ENCODE measurements around the gene HS1BP3. TPM values are rescaled to one million over a fixed set of nuclear protein-coding genes. Genes with fewer than 3 reads are reported as not detected.

The HS1BP3 gene
- total and polyA plus RNA-seq, 2 of the 13 experiments (the other 11 are each of a cell fraction or from before 2014, with no cell fraction given), result 15.2 to 22.0 TPM

DNA sequence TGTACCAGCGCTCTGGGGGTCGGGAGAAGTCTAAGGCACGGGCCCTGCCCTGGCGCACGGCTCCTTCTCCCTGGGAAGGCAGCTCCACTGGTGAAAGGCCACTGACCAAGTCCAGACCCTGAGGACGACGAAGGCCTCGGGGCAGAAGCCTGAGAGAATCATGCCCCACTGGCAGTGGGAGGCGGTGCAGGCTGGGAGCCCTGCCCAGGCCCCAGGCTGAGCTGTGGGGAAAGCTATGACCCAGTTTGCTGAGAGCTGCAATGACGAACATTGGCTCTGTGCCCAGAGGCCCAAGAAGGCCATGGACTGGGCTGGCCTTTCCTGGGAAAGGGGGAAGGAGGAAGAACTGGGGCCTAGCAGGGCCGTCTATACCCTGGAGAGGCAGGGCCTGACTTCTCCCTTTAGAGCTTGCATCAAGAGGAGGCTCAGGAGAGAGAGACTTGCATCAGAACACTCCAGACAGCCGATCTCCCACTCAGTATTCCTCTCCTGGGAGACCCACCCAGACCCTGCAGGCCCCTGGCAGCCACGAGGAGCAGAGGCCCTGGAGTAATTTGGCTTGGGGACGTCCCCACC lies 32.9 kb downstream of the HS1BP3 start (continued):
- TF ChIP-seq, protein P1, sequence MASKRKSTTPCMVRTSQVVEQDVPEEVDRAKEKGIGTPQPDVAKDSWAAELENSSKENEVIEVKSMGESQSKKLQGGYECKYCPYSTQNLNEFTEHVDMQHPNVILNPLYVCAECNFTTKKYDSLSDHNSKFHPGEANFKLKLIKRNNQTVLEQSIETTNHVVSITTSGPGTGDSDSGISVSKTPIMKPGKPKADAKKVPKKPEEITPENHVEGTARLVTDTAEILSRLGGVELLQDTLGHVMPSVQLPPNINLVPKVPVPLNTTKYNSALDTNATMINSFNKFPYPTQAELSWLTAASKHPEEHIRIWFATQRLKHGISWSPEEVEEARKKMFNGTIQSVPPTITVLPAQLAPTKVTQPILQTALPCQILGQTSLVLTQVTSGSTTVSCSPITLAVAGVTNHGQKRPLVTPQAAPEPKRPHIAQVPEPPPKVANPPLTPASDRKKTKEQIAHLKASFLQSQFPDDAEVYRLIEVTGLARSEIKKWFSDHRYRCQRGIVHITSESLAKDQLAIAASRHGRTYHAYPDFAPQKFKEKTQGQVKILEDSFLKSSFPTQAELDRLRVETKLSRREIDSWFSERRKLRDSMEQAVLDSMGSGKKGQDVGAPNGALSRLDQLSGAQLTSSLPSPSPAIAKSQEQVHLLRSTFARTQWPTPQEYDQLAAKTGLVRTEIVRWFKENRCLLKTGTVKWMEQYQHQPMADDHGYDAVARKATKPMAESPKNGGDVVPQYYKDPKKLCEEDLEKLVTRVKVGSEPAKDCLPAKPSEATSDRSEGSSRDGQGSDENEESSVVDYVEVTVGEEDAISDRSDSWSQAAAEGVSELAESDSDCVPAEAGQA (IDR thresholded peaks at IDR 0.05; ENCODE audit: low read depth), result no peak
- TF ChIP-seq, protein P1 (CRISPR knock-in tag; IDR thresholded peaks at IDR 0.05; ENCODE audit: borderline replicate concordance), result no peak
- TF ChIP-seq KMT2A (CRISPR knock-in tag; IDR thresholded peaks at IDR 0.05) (no peak), ZNF724P (CRISPR knock-in tag; IDR thresholded peaks at IDR 0.05; ENCODE audit: borderline replicate concordance) (no peak), NFYB (CRISPR knock-in tag; IDR thresholded peaks at IDR 0.05) (no peak; the same call in 1 of the 2 replicates), NCOA2 (CRISPR knock-in tag; IDR thresholded peaks at IDR 0.05) (no peak)
- TF ChIP-seq, protein P2, sequence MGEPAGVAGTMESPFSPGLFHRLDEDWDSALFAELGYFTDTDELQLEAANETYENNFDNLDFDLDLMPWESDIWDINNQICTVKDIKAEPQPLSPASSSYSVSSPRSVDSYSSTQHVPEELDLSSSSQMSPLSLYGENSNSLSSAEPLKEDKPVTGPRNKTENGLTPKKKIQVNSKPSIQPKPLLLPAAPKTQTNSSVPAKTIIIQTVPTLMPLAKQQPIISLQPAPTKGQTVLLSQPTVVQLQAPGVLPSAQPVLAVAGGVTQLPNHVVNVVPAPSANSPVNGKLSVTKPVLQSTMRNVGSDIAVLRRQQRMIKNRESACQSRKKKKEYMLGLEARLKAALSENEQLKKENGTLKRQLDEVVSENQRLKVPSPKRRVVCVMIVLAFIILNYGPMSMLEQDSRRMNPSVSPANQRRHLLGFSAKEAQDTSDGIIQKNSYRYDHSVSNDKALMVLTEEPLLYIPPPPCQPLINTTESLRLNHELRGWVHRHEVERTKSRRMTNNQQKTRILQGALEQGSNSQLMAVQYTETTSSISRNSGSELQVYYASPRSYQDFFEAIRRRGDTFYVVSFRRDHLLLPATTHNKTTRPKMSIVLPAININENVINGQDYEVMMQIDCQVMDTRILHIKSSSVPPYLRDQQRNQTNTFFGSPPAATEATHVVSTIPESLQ (CRISPR knock-in tag; conservative IDR thresholded peaks at IDR 0.05), result no peak
- TF ChIP-seq, protein P3, sequence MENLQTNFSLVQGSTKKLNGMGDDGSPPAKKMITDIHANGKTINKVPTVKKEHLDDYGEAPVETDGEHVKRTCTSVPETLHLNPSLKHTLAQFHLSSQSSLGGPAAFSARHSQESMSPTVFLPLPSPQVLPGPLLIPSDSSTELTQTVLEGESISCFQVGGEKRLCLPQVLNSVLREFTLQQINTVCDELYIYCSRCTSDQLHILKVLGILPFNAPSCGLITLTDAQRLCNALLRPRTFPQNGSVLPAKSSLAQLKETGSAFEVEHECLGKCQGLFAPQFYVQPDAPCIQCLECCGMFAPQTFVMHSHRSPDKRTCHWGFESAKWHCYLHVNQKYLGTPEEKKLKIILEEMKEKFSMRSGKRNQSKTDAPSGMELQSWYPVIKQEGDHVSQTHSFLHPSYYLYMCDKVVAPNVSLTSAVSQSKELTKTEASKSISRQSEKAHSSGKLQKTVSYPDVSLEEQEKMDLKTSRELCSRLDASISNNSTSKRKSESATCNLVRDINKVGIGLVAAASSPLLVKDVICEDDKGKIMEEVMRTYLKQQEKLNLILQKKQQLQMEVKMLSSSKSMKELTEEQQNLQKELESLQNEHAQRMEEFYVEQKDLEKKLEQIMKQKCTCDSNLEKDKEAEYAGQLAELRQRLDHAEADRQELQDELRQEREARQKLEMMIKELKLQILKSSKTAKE (CRISPR knock-in tag; IDR thresholded peaks at IDR 0.05; ENCODE audit: borderline replicate concordance), result no peak
- TF ChIP-seq, protein P4, sequence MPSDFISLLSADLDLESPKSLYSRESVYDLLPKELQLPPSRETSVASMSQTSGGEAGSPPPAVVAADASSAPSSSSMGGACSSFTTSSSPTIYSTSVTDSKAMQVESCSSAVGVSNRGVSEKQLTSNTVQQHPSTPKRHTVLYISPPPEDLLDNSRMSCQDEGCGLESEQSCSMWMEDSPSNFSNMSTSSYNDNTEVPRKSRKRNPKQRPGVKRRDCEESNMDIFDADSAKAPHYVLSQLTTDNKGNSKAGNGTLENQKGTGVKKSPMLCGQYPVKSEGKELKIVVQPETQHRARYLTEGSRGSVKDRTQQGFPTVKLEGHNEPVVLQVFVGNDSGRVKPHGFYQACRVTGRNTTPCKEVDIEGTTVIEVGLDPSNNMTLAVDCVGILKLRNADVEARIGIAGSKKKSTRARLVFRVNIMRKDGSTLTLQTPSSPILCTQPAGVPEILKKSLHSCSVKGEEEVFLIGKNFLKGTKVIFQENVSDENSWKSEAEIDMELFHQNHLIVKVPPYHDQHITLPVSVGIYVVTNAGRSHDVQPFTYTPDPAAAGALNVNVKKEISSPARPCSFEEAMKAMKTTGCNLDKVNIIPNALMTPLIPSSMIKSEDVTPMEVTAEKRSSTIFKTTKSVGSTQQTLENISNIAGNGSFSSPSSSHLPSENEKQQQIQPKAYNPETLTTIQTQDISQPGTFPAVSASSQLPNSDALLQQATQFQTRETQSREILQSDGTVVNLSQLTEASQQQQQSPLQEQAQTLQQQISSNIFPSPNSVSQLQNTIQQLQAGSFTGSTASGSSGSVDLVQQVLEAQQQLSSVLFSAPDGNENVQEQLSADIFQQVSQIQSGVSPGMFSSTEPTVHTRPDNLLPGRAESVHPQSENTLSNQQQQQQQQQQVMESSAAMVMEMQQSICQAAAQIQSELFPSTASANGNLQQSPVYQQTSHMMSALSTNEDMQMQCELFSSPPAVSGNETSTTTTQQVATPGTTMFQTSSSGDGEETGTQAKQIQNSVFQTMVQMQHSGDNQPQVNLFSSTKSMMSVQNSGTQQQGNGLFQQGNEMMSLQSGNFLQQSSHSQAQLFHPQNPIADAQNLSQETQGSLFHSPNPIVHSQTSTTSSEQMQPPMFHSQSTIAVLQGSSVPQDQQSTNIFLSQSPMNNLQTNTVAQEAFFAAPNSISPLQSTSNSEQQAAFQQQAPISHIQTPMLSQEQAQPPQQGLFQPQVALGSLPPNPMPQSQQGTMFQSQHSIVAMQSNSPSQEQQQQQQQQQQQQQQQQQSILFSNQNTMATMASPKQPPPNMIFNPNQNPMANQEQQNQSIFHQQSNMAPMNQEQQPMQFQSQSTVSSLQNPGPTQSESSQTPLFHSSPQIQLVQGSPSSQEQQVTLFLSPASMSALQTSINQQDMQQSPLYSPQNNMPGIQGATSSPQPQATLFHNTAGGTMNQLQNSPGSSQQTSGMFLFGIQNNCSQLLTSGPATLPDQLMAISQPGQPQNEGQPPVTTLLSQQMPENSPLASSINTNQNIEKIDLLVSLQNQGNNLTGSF (CRISPR knock-in tag; IDR thresholded peaks at IDR 0.05), result no peak

Measured in HepG2 (cell line).